B cell (primary cell): ENCODE measurements around the gene COL21A1. TPM values are rescaled to one million over a fixed set of nuclear protein-coding genes. Genes with fewer than 3 reads are reported as not detected.

Experiments
- ATAC-seq: fragments of 200-7000 bp; cut with Tn5 transposase; one replicate; pipeline ENCODE4 v1.10.0; 2021; ENCODE audit warnings: low read depth, mild to moderate bottlenecking, moderate number of reproducible peaks, moderate library complexity
- CTCF ChIA-PET: fragments of 350-600 bp; sonication (Branson Sonifier 250); formaldehyde crosslinking; loops from one replicate; lab custom pipeline; 2021; ENCODE audit warnings: antibody characterized with exemption, inconsistent platforms; lab: Charles Lee
- POLR2A ChIA-PET: fragments of 350-600 bp; sonication (Branson Sonifier 250); formaldehyde crosslinking; loops from one replicate; lab custom pipeline; 2021; ENCODE audit warnings: antibody characterized with exemption; lab: Charles Lee
- DNase-seq: peaks from one replicate; pipeline ENCODE4 v3.0.0; 2013
- H2AFZ ChIP-seq: 2 replicates; pipeline ENCODE4 v1.6.1; 2012; ENCODE audit warnings: mild to moderate bottlenecking, low read depth, low read length; ENCODE audit not compliant: insufficient read depth, poor library complexity, severe bottlenecking
- H3K27ac ChIP-seq, 2 donors: 1 replicate in 1 of 2; 2 replicates in 1 of 2; pipeline ENCODE4 v1.5.1; 2012 to 2013; ENCODE audit warnings: low read length in 2 of 2, mild to moderate bottlenecking in 2 of 2, moderate library complexity in 1 of 2
- H3K27me3 ChIP-seq, 4 experiments: fragments of 200-600 bp in 1 of 4; sonication (generic) in 1 of 4; replicated peaks in 1 of 4; 1 replicate in 2 of 4; 2 replicates in 2 of 4; pipeline versions ENCODE4 v1.6.1 to v1.7.0; 2013 to 2016; ENCODE audit warnings: low read length in 3 of 4, mild to moderate bottlenecking in 2 of 4, mixed read lengths in 1 of 4, moderate library complexity in 1 of 4; ENCODE audit not compliant: insufficient read depth in 4 of 4, control insufficient read depth in 3 of 4; ENCODE audit errors: control extremely low read depth in 1 of 4
- H3K36me3 ChIP-seq, 2 experiments: replicated peaks in 1 of 2; 1 replicate in 1 of 2; 2 replicates in 1 of 2; pipeline versions ENCODE4 v1.6.1 to v1.7.1; 2013; ENCODE audit warnings: low read length in 1 of 2; ENCODE audit not compliant: insufficient read depth in 2 of 2, control insufficient read depth in 1 of 2; ENCODE audit errors: control extremely low read depth in 1 of 2, extremely low read depth in 1 of 2
- H3K4me1 ChIP-seq, 2 donors: fragments of 200-600 bp in 1 of 2; sonication (generic) in 1 of 2; 1 replicate in 1 of 2; 2 replicates in 1 of 2; pipeline versions ENCODE4 v1.5.1 to v1.6.1; 2013 to 2017; ENCODE audit warnings: low read length in 2 of 2; ENCODE audit not compliant: control insufficient read depth in 2 of 2, insufficient read depth in 2 of 2
- H3K4me2 ChIP-seq: replicated peaks from 2 replicates; pipeline ENCODE3; 2012; ENCODE audit warnings: mild to moderate bottlenecking, low read depth, low read length; ENCODE audit not compliant: poor library complexity, severe bottlenecking
- H3K4me3 ChIP-seq, 5 experiments: fragments of 200-600 bp in 1 of 5; sonication (generic) in 1 of 5; 1 replicate in 3 of 5; 2 replicates in 2 of 5; pipeline versions ENCODE4 v1.5.1 to v1.7.0; 2011 to 2016; ENCODE audit warnings: low read length in 4 of 5, mild to moderate bottlenecking in 4 of 5, low read depth in 2 of 5, control low read depth in 1 of 5, moderate library complexity in 1 of 5; ENCODE audit not compliant: insufficient read depth in 1 of 5; ENCODE audit errors: control extremely low read depth in 1 of 5, extremely low read depth in 1 of 5
- H3K79me2 ChIP-seq: fragments of 200-600 bp; sonication (generic); one replicate; pipeline ENCODE4 v1.6.0; 2016; ENCODE audit warnings: low read length; ENCODE audit not compliant: control insufficient read depth, insufficient read depth
- H3K9ac ChIP-seq: fragments of 200-600 bp; sonication (generic); 2 replicates; pipeline ENCODE4 v1.6.1; 2017; ENCODE audit warnings: mild to moderate bottlenecking, low read length, moderate library complexity
- H3K9me3 ChIP-seq, 3 donors: one replicate each; pipeline versions ENCODE4 v1.6.1 to v1.7.1; 2013; ENCODE audit warnings: low read length in 2 of 3; ENCODE audit not compliant: control insufficient read depth in 2 of 3, insufficient read depth in 1 of 3; ENCODE audit errors: control extremely low read depth in 1 of 3
- H4K20me1 ChIP-seq: 2 replicates; pipeline ENCODE4 v1.6.0; 2012; ENCODE audit warnings: mild to moderate bottlenecking, low read length; ENCODE audit not compliant: insufficient read depth, control insufficient read depth, poor library complexity, severe bottlenecking
- H3K27ac Mint-ChIP-seq: one replicate; pipeline ENCODE4 v1.8.0; 2021; ENCODE audit warnings: mixed read lengths
- H3K27me3 Mint-ChIP-seq: one replicate; pipeline ENCODE4 v1.8.0; 2021; ENCODE audit warnings: mixed read lengths
- H3K4me1 Mint-ChIP-seq: one replicate; pipeline ENCODE4 v1.8.0; 2021; ENCODE audit warnings: mixed read lengths
- H3K4me3 Mint-ChIP-seq: one replicate; pipeline ENCODE4 v1.8.0; 2021; ENCODE audit warnings: mixed read lengths
- H3K9me3 Mint-ChIP-seq: one replicate; pipeline ENCODE4 v1.8.0; 2022; ENCODE audit warnings: mixed read lengths; ENCODE audit not compliant: insufficient read depth
- CTCF ChIP-seq: fragments of 200-600 bp; IDR thresholded peaks from one replicate; pipeline ENCODE4 v1.8.0; 2022; ENCODE audit warnings: antibody characterized with exemption, mild to moderate bottlenecking
- EZH2 ChIP-seq: IDR thresholded peaks from 2 replicates; pipeline ENCODE4 v1.6.1; 2012; ENCODE audit warnings: borderline replicate concordance, low read depth, mild to moderate bottlenecking, moderate library complexity, low read length; ENCODE audit not compliant: insufficient read depth, poor library complexity, severe bottlenecking
- WGBS: methylation state at CpG from one replicate; pipeline ENCODE4 v1.1.5; 2013; ENCODE audit warnings: missing lambda C conversion rate; ENCODE audit not compliant: insufficient coverage; 5-methylcytosine and 5-hydroxymethylcytosine counted together
- intact Hi-C: fragments of 100-400 bp; cut with micrococcal nuclease; formaldehyde crosslinking; loops from one replicate; pipeline ENCODE4 v1.10.0; 2022
- polyA plus RNA-seq: library from polyadenylated mRNA; depleted of rRNA; stranded (reverse); fragments of >200 nt; gene quantifications from 2 replicates; pipeline ENCODE4 v1.2.3, GENCODE V29; 2012
- total RNA-seq, 2 donors: library from RNA; stranded (reverse); fragments of 120-200 nt in 1 of 2; gene quantifications; 1 replicate in 1 of 2; 2 replicates in 1 of 2; pipeline versions ENCODE4 v1.2.3 to v1.2.4, GENCODE V29; 2013 to 2022

The COL21A1 gene
- total and polyA plus RNA-seq, 2 donors (not counting 1 experiment from before 2014, with no cell fraction given), result not detected

DNA sequence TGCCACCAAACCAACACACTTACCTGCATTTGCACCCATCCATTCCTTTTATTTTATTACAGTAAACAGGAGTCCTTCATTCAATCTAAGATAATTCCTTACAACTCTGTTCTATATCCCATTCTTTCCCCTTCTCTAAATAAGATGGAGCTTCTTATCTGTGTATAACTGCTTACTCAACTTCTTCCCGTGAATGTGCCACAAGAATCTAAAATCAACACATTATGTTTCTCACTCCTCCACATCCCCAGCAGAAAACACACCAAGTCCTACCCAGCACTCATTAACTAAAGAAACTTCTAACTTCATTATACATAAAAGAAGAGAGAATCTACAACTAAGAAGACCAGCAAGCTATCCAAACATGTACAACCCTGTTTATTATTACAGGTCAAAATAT is 141.1 kb downstream of the COL21A1 start:
- no peaks in the 10 kb centered on the region for H3K9me3 ChIP-seq
- ChIA-PET POLR2A (no interaction called here), CTCF (no interaction called here)
- H3K36me3 ChIP-seq, result no peaks in the 10 kb centered on the region
- no peaks in the 10 kb centered on the region for H3K79me2 ChIP-seq
- WGBS, result 50% methylated on average over 1 of the region's 1 CpG
- no peaks in the 10 kb centered on the region for H3K4me1 ChIP-seq
- no peak overlapping the region for H3K4me3 ChIP-seq
- no peak overlapping the region for H3K9ac ChIP-seq
- TF ChIP-seq EZH2 (no peak), CTCF (no peak)
- DNase-seq (no peak), ATAC-seq (no peak)
- no peaks in the 10 kb centered on the region for H3K27me3 Mint-ChIP-seq
- H3K4me2 ChIP-seq, result no peak overlapping the region
- no peaks in the 10 kb centered on the region for H3K4me1 Mint-ChIP-seq
- no peaks in the 10 kb centered on the region for H3K27me3 ChIP-seq
- no peaks in the 10 kb centered on the region for H4K20me1 ChIP-seq
- intact Hi-C loops, result no loop called here
- no peak overlapping the region for H3K4me3 Mint-ChIP-seq
- no peak overlapping the region for H3K27ac Mint-ChIP-seq
- peaks cover 2% of the 10 kb centered on the region for H3K9me3 Mint-ChIP-seq
- H2AFZ ChIP-seq, result no peak overlapping the region
- H3K27ac ChIP-seq, result no peak overlapping the region

DNA sequence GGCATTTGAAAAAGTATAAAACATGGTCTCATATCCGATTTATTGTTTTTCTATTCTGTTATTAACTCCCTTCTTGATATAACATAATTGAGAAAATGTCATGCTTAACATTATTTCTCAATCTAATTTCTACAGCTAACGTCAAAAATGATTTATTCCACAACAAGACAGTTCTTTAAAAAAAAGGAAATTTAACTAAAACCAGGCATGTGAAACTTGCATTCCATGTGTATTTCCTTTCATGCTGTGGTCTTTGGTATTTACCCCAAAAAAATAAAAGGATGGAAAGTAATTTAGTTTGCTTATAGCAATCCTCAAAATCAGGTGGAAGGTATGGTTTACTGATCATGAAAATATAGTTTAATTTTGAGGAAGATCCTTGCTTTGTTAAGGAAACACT is 142.8 kb downstream of the COL21A1 start:
- H3K79me2 ChIP-seq, result no peaks in the 10 kb centered on the region
- Mint-ChIP-seq H3K27ac (no peak overlapping the region), H3K4me1 (no peaks in the 10 kb centered on the region), H3K27me3 (no peaks in the 10 kb centered on the region), H3K4me3 (no peak overlapping the region), H3K9me3 (no peaks in the 10 kb centered on the region)
- ChIA-PET POLR2A (no interaction called here), CTCF (no interaction called here)
- no peaks in the 10 kb centered on the region for H3K9me3 ChIP-seq
- H3K36me3 ChIP-seq, result no peaks in the 10 kb centered on the region
- no peaks in the 10 kb centered on the region for H3K4me1 ChIP-seq
- intact Hi-C loops, result no loop called here
- DNase-seq (no peak), ATAC-seq (no peak)
- no peaks in the 10 kb centered on the region for H4K20me1 ChIP-seq
- no peak overlapping the region for H3K9ac ChIP-seq
- no peak overlapping the region for H3K27ac ChIP-seq
- H2AFZ ChIP-seq, result no peak overlapping the region
- H3K4me2 ChIP-seq, result no peak overlapping the region
- TF ChIP-seq EZH2, result no peak
- no peak for TF ChIP-seq CTCF
- WGBS, result no CpG with 5 or more reads among the region's 2 CpGs
- H3K4me3 ChIP-seq, result no peak overlapping the region
- H3K27me3 ChIP-seq, result no peaks in the 10 kb centered on the region
